K562 (cell line): Measurements from ENCODE around the gene CEP350. TPM values are rescaled to one million over a fixed set of nuclear protein-coding genes. Genes with fewer than 3 reads are reported as not detected.

Source experiments
- ADNP ChIP-seq: fragments of 200-800 bp; sonication (Bioruptor generic); IDR thresholded peaks from 2 replicates; pipeline ENCODE4 v1.6.1; 2016; ENCODE audit warnings: missing genetic modification characterization, missing compliant biosample characterization
- ETV6 ChIP-seq, 3 experiments: fragments of 150-350 bp in 1 of 3; sonication (generic) in 1 of 3; formaldehyde crosslinking in 1 of 3; IDR thresholded peaks; 2 replicates each; pipeline versions ENCODE4 v1.6.1 to v1.8.0; 2014 to 2022; ENCODE audit warnings: borderline replicate concordance in 2 of 3, low read depth in 2 of 3, antibody characterized with exemption in 1 of 3, low read length in 1 of 3, mild to moderate bottlenecking in 1 of 3, missing genetic modification reagents in 1 of 3
- LCOR ChIP-seq: sonication (generic); formaldehyde crosslinking; IDR thresholded peaks from 2 replicates; pipeline ENCODE4 v1.8.0; 2022; ENCODE audit warnings: mild to moderate bottlenecking, missing genetic modification reagents
- MCM7 ChIP-seq, 2 experiments: fragments of 450-650 bp; IDR thresholded peaks; 2 replicates each; pipeline ENCODE4 v1.6.1; 2016 to 2018
- NCOR1 ChIP-seq: fragments of 450-650 bp; IDR thresholded peaks from 2 replicates; pipeline ENCODE4 v1.6.1; 2016; ENCODE audit warnings: mild to moderate bottlenecking, moderate library complexity
- PTTG1 ChIP-seq: fragments of 450-650 bp; IDR thresholded peaks from 2 replicates; pipeline ENCODE4 v1.6.1; 2016; ENCODE audit warnings: low read depth, mild to moderate bottlenecking, missing genetic modification characterization, missing compliant biosample characterization
- SNIP1 ChIP-seq: fragments of 450-650 bp; IDR thresholded peaks from 2 replicates; pipeline ENCODE4 v1.7.1; 2017; ENCODE audit warnings: low read depth, mild to moderate bottlenecking
- TAF9B ChIP-seq: fragments of 450-650 bp; IDR thresholded peaks from 2 replicates; pipeline ENCODE4 v1.6.1; 2018; ENCODE audit warnings: mild to moderate bottlenecking; ENCODE audit not compliant: partially characterized antibody
- ZNF175 ChIP-seq: fragments of 200-800 bp; sonication (Bioruptor generic); IDR thresholded peaks from 2 replicates; pipeline ENCODE4 v1.6.1; 2016; ENCODE audit warnings: low read depth, mild to moderate bottlenecking, missing genetic modification characterization, missing compliant biosample characterization
- ZNF239 ChIP-seq: fragments of 250-450 bp; sonication (Bioruptor Pico); IDR thresholded peaks from 2 replicates; pipeline ENCODE4 v1.4.0; 2020; ENCODE audit warnings: mild to moderate bottlenecking
- ZNF324 ChIP-seq: fragments of 250-450 bp; sonication (Bioruptor Pico); IDR thresholded peaks from 2 replicates; pipeline ENCODE4 v1.4.0; 2020; ENCODE audit warnings: mild to moderate bottlenecking
- polyA plus RNA-seq, 8 experiments: library from polyadenylated mRNA; depleted of rRNA in 4 of 8; stranded (reverse) in 5 of 8; unstranded in 3 of 8; fragments of >200 nt; fragmentation: Nextera tagmentation in 2 of 8; fragmentation: Illumina TruSeq in 1 of 8; extraction: Ambion mirVana in 2 of 8; extraction: Trizol in 1 of 8; gene quantifications; 2 replicates each; pipeline versions ENCODE4 v1.2.1 to v1.2.3, GENCODE V29; 2011 to 2014; ENCODE audit warnings: inconsistent platforms in 1 of 8, missing spikeins in 1 of 8
- total RNA-seq, 7 experiments: library from RNA; depleted of rRNA in 6 of 7; stranded (reverse); fragments of >200 nt in 6 of 7; fragmentation: Illumina TruSeq in 2 of 7; extraction: Trizol in 2 of 7; gene quantifications; 2 replicates each; pipeline versions ENCODE4 v1.2.1 to v1.2.3, GENCODE V29; 2011 to 2021; ENCODE audit warnings: low replicate concordance in 1 of 7
- TF ChIP-seq, protein P1 (sequence below): fragments of 200-600 bp; sonication (generic); IDR thresholded peaks from one replicate; pipeline ENCODE4 v1.6.1; 2012; ENCODE audit warnings: mild to moderate bottlenecking, low read depth, low read length, inconsistent platforms
- TF ChIP-seq, protein P2 (sequence below): sonication (generic); formaldehyde crosslinking; IDR thresholded peaks from 2 replicates; pipeline ENCODE4 v1.8.0; 2022; ENCODE audit warnings: mild to moderate bottlenecking, missing genetic modification reagents
- TF ChIP-seq, protein P3 (sequence below): fragments of 250-450 bp; sonication (Bioruptor Pico); IDR thresholded peaks from 2 replicates; pipeline ENCODE4 v1.9.0; 2021; ENCODE audit warnings: mild to moderate bottlenecking

Gene CEP350
- total and polyA plus RNA-seq, 9 of the 15 experiments (the other 6 are each of a cell fraction or from before 2014, with no cell fraction given): 8.3 to 64.3 (median 28.0) TPM

GRCh38 chr1:180116964-180117763 is 162.6 kb downstream of the CEP350 start (continued):
- TF ChIP-seq, protein P1, sequence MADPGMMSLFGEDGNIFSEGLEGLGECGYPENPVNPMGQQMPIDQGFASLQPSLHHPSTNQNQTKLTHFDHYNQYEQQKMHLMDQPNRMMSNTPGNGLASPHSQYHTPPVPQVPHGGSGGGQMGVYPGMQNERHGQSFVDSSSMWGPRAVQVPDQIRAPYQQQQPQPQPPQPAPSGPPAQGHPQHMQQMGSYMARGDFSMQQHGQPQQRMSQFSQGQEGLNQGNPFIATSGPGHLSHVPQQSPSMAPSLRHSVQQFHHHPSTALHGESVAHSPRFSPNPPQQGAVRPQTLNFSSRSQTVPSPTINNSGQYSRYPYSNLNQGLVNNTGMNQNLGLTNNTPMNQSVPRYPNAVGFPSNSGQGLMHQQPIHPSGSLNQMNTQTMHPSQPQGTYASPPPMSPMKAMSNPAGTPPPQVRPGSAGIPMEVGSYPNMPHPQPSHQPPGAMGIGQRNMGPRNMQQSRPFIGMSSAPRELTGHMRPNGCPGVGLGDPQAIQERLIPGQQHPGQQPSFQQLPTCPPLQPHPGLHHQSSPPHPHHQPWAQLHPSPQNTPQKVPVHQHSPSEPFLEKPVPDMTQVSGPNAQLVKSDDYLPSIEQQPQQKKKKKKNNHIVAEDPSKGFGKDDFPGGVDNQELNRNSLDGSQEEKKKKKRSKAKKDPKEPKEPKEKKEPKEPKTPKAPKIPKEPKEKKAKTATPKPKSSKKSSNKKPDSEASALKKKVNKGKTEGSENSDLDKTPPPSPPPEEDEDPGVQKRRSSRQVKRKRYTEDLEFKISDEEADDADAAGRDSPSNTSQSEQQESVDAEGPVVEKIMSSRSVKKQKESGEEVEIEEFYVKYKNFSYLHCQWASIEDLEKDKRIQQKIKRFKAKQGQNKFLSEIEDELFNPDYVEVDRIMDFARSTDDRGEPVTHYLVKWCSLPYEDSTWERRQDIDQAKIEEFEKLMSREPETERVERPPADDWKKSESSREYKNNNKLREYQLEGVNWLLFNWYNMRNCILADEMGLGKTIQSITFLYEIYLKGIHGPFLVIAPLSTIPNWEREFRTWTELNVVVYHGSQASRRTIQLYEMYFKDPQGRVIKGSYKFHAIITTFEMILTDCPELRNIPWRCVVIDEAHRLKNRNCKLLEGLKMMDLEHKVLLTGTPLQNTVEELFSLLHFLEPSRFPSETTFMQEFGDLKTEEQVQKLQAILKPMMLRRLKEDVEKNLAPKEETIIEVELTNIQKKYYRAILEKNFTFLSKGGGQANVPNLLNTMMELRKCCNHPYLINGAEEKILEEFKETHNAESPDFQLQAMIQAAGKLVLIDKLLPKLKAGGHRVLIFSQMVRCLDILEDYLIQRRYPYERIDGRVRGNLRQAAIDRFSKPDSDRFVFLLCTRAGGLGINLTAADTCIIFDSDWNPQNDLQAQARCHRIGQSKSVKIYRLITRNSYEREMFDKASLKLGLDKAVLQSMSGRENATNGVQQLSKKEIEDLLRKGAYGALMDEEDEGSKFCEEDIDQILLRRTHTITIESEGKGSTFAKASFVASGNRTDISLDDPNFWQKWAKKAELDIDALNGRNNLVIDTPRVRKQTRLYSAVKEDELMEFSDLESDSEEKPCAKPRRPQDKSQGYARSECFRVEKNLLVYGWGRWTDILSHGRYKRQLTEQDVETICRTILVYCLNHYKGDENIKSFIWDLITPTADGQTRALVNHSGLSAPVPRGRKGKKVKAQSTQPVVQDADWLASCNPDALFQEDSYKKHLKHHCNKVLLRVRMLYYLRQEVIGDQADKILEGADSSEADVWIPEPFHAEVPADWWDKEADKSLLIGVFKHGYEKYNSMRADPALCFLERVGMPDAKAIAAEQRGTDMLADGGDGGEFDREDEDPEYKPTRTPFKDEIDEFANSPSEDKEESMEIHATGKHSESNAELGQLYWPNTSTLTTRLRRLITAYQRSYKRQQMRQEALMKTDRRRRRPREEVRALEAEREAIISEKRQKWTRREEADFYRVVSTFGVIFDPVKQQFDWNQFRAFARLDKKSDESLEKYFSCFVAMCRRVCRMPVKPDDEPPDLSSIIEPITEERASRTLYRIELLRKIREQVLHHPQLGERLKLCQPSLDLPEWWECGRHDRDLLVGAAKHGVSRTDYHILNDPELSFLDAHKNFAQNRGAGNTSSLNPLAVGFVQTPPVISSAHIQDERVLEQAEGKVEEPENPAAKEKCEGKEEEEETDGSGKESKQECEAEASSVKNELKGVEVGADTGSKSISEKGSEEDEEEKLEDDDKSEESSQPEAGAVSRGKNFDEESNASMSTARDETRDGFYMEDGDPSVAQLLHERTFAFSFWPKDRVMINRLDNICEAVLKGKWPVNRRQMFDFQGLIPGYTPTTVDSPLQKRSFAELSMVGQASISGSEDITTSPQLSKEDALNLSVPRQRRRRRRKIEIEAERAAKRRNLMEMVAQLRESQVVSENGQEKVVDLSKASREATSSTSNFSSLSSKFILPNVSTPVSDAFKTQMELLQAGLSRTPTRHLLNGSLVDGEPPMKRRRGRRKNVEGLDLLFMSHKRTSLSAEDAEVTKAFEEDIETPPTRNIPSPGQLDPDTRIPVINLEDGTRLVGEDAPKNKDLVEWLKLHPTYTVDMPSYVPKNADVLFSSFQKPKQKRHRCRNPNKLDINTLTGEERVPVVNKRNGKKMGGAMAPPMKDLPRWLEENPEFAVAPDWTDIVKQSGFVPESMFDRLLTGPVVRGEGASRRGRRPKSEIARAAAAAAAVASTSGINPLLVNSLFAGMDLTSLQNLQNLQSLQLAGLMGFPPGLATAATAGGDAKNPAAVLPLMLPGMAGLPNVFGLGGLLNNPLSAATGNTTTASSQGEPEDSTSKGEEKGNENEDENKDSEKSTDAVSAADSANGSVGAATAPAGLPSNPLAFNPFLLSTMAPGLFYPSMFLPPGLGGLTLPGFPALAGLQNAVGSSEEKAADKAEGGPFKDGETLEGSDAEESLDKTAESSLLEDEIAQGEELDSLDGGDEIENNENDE: no peak
- TF ChIP-seq MCM7 (IDR thresholded peaks at IDR 0.05) (no peak), PTTG1 (tag) (no peak), ZNF239 (CRISPR knock-in tag) (no peak; the same call in 1 of the 2 replicates), NCOR1 (peak; percentile 76), TAF9B (no peak), LCOR (CRISPR knock-in tag) (peak; percentile 49), ZNF175 (CRISPR knock-in tag) (0 out of 2 replicates have a peak, but pooled peaks have one; percentile 33), SNIP1 (no peak), ETV6 (IDR thresholded peaks at IDR 0.05; ENCODE audit: borderline replicate concordance in 1 of 2, low read depth in 2 of 2, low read length in 1 of 2) (peak in 1 of 2 experiments; percentile 85; a peak in 3 of 4 replicates), ETV6 (CRISPR knock-in tag; IDR thresholded peaks at IDR 0.05; ENCODE audit: borderline replicate concordance) (no peak), ZNF324 (CRISPR knock-in tag) (0 out of 2 replicates have a peak, but pooled peaks have one; percentile 40), ADNP (no peak)
- TF ChIP-seq, protein P2, sequence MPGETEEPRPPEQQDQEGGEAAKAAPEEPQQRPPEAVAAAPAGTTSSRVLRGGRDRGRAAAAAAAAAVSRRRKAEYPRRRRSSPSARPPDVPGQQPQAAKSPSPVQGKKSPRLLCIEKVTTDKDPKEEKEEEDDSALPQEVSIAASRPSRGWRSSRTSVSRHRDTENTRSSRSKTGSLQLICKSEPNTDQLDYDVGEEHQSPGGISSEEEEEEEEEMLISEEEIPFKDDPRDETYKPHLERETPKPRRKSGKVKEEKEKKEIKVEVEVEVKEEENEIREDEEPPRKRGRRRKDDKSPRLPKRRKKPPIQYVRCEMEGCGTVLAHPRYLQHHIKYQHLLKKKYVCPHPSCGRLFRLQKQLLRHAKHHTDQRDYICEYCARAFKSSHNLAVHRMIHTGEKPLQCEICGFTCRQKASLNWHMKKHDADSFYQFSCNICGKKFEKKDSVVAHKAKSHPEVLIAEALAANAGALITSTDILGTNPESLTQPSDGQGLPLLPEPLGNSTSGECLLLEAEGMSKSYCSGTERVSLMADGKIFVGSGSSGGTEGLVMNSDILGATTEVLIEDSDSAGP (CRISPR knock-in tag): peak; percentile 53; the same call in 1 of the 2 replicates
- TF ChIP-seq, protein P3, sequence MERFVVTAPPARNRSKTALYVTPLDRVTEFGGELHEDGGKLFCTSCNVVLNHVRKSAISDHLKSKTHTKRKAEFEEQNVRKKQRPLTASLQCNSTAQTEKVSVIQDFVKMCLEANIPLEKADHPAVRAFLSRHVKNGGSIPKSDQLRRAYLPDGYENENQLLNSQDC: no peak
